HCT116 (cell line): ENCODE measurements around the gene CSH2. TPM values are rescaled to one million over a fixed set of nuclear protein-coding genes. Genes with fewer than 3 reads are reported as not detected.

ENCODE experiments used
- ATAC-seq: fragments of 200-7000 bp; cut with Tn5 transposase; 2 replicates; pipeline ENCODE4 v1.9.1; 2020; ENCODE audit warnings: mild to moderate bottlenecking, moderate library complexity
- BruUV-seq: library from RNA; stranded (reverse); fragments of 400-500 nt; replicated peaks from 2 replicates; lab custom pipeline; 2021; lab: Mats Ljungman, UMichigan
- CTCF ChIA-PET: fragments of 300-600 bp; sonication (Branson Sonifier 250); formaldehyde crosslinking; loops from one replicate; lab custom pipeline; 2021; ENCODE audit warnings: antibody characterized with exemption; lab: Charles Lee
- POLR2A ChIA-PET: fragments of 300-600, 350-600 bp; sonication (Branson Sonifier 250); formaldehyde crosslinking; loops from one replicate; lab custom pipeline; 2021; ENCODE audit warnings: antibody characterized with exemption; lab: Charles Lee
- RAD21 ChIA-PET, 2 experiments: fragments of 300-600 bp; sonication (Branson Sonifier 250); formaldehyde crosslinking; loops; one replicate each; lab custom pipeline; 2023; ENCODE audit warnings: low total read pairs in 2 of 2; ENCODE audit not compliant: uncharacterized antibody in 2 of 2, unreplicated experiment in 2 of 2, low non-redundant PET in 1 of 2; lab: Charles Lee
- DNase-seq: peaks from one replicate; pipeline ENCODE4 v3.0.0-alpha.2; 2010; ENCODE audit warnings: low read depth, low spot score
- H2AFZ ChIP-seq: fragments of 200-600 bp; shearing (Covaris generic), sonication (generic); 2 replicates; pipeline ENCODE4 v1.6.1; 2017; ENCODE audit warnings: low read depth, mixed run types, mixed read lengths, antibody characterized with exemption, low read length; ENCODE audit not compliant: poor library complexity, severe bottlenecking
- H3K27ac ChIP-seq: 2 replicates; pipeline ENCODE4 v1.5.1; 2012; ENCODE audit warnings: low read depth, low read length
- H3K27me3 ChIP-seq: fragments of 200-600 bp; sonication (generic); 2 replicates; pipeline ENCODE4 v1.6.1; 2016; ENCODE audit warnings: mixed run types, low read length, mixed read lengths; ENCODE audit not compliant: insufficient read depth
- H3K36me3 ChIP-seq, 2 experiments: fragments of 200-500 bp in 1 of 2; fragments of 200-600 bp in 1 of 2; sonication (Bioruptor generic) in 1 of 2; sonication (generic) in 1 of 2; 2 replicates each; pipeline versions ENCODE4 v1.5.1 to v1.6.1; 2014 to 2016; ENCODE audit warnings: low read length in 2 of 2, inconsistent platforms in 1 of 2, mixed read lengths in 1 of 2, mixed run types in 1 of 2; ENCODE audit not compliant: insufficient read depth in 2 of 2, control insufficient read depth in 1 of 2
- H3K4me1 ChIP-seq, 2 experiments: fragments of 200-600 bp in 1 of 2; sonication (generic) in 1 of 2; 2 replicates each; pipeline versions ENCODE4 v1.5.1 to v1.6.1; 2012 to 2017; ENCODE audit warnings: low read length in 2 of 2, inconsistent platforms in 1 of 2, mild to moderate bottlenecking in 1 of 2, mixed read lengths in 1 of 2, mixed run types in 1 of 2, moderate library complexity in 1 of 2; ENCODE audit not compliant: insufficient read depth in 2 of 2, control insufficient read depth in 1 of 2
- H3K4me2 ChIP-seq: fragments of 200-600 bp; sonication (generic); 2 replicates; pipeline ENCODE4 v1.6.1; 2017; ENCODE audit warnings: mixed run types, low read length, mixed read lengths
- H3K4me3 ChIP-seq, 2 experiments: fragments of 200-600 bp in 1 of 2; sonication (generic) in 1 of 2; replicated peaks in 1 of 2; 2 replicates each; pipeline ENCODE4 v1.5.1; 2011 to 2016; ENCODE audit warnings: low read length in 2 of 2, control low read depth in 1 of 2, low read depth in 1 of 2, mild to moderate bottlenecking in 1 of 2, mixed read lengths in 1 of 2, mixed run types in 1 of 2
- H3K79me2 ChIP-seq: fragments of 200-600 bp; sonication (generic); 2 replicates; pipeline ENCODE4 v1.6.1; 2017; ENCODE audit warnings: mild to moderate bottlenecking, mixed run types, low read length, moderate library complexity, mixed read lengths; ENCODE audit not compliant: insufficient read depth
- H3K9ac ChIP-seq: fragments of 200-600 bp; sonication (generic); 2 replicates; pipeline ENCODE4 v1.6.1; 2016; ENCODE audit warnings: low read length, mixed read lengths
- H3K9me2 ChIP-seq: fragments of 200-600 bp; sonication (generic), shearing (Covaris generic); 2 replicates; pipeline ENCODE4 v1.6.1; 2017; ENCODE audit warnings: mixed run types, mild to moderate bottlenecking, moderate library complexity; ENCODE audit not compliant: insufficient read depth
- H3K9me3 ChIP-seq, 2 experiments: fragments of 200-500 bp in 1 of 2; fragments of 200-600 bp in 1 of 2; sonication (Bioruptor generic) in 1 of 2; sonication (generic) in 1 of 2; 2 replicates each; pipeline ENCODE4 v1.6.1; 2014 to 2017; ENCODE audit warnings: low read length in 2 of 2, mixed read lengths in 2 of 2, inconsistent platforms in 1 of 2, low read depth in 1 of 2, mild to moderate bottlenecking in 1 of 2, mixed run types in 1 of 2, moderate library complexity in 1 of 2; ENCODE audit not compliant: control insufficient read depth in 1 of 2, insufficient read depth in 1 of 2
- H4K20me1 ChIP-seq: fragments of 200-600 bp; sonication (generic), shearing (Covaris generic); 2 replicates; pipeline ENCODE4 v1.6.1; 2017; ENCODE audit warnings: mixed run types, mild to moderate bottlenecking, moderate library complexity; ENCODE audit not compliant: insufficient read depth
- CEBPB ChIP-seq: IDR thresholded peaks from 2 replicates; pipeline ENCODE4 v1.6.1; 2012; ENCODE audit warnings: low read depth
- EGR1 ChIP-seq: IDR thresholded peaks from 2 replicates; pipeline ENCODE4 v1.6.1; 2012; ENCODE audit warnings: low read depth
- ELF1 ChIP-seq: IDR thresholded peaks from 2 replicates; pipeline ENCODE4 v1.6.1; 2012; ENCODE audit warnings: low read depth, borderline replicate concordance
- EZH2phosphoT487 ChIP-seq: fragments of 200-600 bp; IDR thresholded peaks from 2 replicates; pipeline ENCODE4 v1.6.1; 2018; ENCODE audit warnings: antibody characterized with exemption, borderline replicate concordance
- FOSL1 ChIP-seq: IDR thresholded peaks from 2 replicates; pipeline ENCODE4 v1.6.1; 2012; ENCODE audit warnings: low read depth
- JUND ChIP-seq: IDR thresholded peaks from 2 replicates; pipeline ENCODE4 v1.6.1; 2012
- RAD21 ChIP-seq: IDR thresholded peaks from 2 replicates; pipeline ENCODE4 v1.6.1; 2012; ENCODE audit warnings: low read depth, mild to moderate bottlenecking
- SIN3A ChIP-seq: IDR thresholded peaks from 2 replicates; pipeline ENCODE4 v1.6.1; 2012; ENCODE audit warnings: low read depth
- SP1 ChIP-seq: IDR thresholded peaks from 2 replicates; pipeline ENCODE4 v1.6.1; 2012; ENCODE audit warnings: low read depth
- SRF ChIP-seq: IDR thresholded peaks from 2 replicates; pipeline ENCODE4 v1.6.1; 2012; ENCODE audit warnings: low read depth
- TCF7L2 ChIP-seq: IDR thresholded peaks from 2 replicates; pipeline ENCODE4 v1.7.0; 2011; ENCODE audit warnings: borderline replicate concordance, inconsistent platforms; ENCODE audit not compliant: insufficient read depth, insufficient read length; ENCODE audit errors: extremely low read depth
- YY1 ChIP-seq: IDR thresholded peaks from 2 replicates; pipeline ENCODE4 v1.6.1; 2011; ENCODE audit warnings: low read length, low read depth, moderate library complexity, mild to moderate bottlenecking; ENCODE audit not compliant: insufficient replicate concordance; ENCODE audit errors: extremely low read depth
- ZFX ChIP-seq: fragments of 450-650 bp; IDR thresholded peaks from 2 replicates; pipeline ENCODE4 v1.6.1; 2017
- intact Hi-C: fragments of 100-400 bp; cut with micrococcal nuclease; formaldehyde crosslinking; loops from 2 replicates; pipeline ENCODE4 v1.10.0; 2022
- total RNA-seq: library from RNA; stranded (reverse); gene quantifications from one replicate; pipeline ENCODE4 v1.2.1, GENCODE V29; 2021; ENCODE audit not compliant: unreplicated experiment
- TF ChIP-seq, protein P1 (sequence below): IDR thresholded peaks from 2 replicates; pipeline ENCODE4 v1.6.1; 2012
- TF ChIP-seq, protein P2 (sequence below): IDR thresholded peaks from 2 replicates; pipeline ENCODE4 v1.6.1; 2012; ENCODE audit warnings: low read depth
- TF ChIP-seq, protein P3 (sequence below): IDR thresholded peaks from 2 replicates; pipeline ENCODE4 v1.6.1; 2011; ENCODE audit warnings: mild to moderate bottlenecking, low read length, moderate library complexity; ENCODE audit not compliant: insufficient replicate concordance; ENCODE audit errors: extremely low read depth

Gene CSH2
- total RNA-seq, 1 experiment from 2014 or later: not detected

DNA sequence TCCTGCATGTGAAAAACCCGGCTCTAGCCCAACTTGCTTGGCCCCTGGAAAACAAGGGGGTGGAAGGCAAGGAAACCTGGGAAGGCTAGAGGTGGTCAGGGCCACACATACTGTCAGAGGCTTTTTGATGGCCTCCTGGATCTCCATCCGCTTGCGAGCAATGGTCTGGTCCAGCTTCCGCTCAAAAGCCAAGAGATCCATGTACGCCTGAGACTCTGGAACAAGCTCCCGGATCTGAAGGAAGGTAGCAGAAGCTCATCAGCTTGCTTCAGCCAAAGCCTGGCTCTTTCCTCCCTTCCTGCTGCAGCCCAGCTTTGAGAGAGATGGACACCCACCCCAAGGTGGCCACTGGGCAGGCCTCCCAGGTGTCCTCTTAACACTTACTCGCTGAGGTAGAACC is 36.7 kb downstream of the CSH2 start:
- no peak for TF ChIP-seq TCF7L2
- TF ChIP-seq SIN3A: no peak
- TF ChIP-seq EGR1: no peak
- TF ChIP-seq CEBPB: no peak
- TF ChIP-seq, protein P1, sequence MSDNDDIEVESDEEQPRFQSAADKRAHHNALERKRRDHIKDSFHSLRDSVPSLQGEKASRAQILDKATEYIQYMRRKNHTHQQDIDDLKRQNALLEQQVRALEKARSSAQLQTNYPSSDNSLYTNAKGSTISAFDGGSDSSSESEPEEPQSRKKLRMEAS: no peak
- TF ChIP-seq, protein P2, sequence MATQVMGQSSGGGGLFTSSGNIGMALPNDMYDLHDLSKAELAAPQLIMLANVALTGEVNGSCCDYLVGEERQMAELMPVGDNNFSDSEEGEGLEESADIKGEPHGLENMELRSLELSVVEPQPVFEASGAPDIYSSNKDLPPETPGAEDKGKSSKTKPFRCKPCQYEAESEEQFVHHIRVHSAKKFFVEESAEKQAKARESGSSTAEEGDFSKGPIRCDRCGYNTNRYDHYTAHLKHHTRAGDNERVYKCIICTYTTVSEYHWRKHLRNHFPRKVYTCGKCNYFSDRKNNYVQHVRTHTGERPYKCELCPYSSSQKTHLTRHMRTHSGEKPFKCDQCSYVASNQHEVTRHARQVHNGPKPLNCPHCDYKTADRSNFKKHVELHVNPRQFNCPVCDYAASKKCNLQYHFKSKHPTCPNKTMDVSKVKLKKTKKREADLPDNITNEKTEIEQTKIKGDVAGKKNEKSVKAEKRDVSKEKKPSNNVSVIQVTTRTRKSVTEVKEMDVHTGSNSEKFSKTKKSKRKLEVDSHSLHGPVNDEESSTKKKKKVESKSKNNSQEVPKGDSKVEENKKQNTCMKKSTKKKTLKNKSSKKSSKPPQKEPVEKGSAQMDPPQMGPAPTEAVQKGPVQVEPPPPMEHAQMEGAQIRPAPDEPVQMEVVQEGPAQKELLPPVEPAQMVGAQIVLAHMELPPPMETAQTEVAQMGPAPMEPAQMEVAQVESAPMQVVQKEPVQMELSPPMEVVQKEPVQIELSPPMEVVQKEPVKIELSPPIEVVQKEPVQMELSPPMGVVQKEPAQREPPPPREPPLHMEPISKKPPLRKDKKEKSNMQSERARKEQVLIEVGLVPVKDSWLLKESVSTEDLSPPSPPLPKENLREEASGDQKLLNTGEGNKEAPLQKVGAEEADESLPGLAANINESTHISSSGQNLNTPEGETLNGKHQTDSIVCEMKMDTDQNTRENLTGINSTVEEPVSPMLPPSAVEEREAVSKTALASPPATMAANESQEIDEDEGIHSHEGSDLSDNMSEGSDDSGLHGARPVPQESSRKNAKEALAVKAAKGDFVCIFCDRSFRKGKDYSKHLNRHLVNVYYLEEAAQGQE: no peak
- no peak for TF ChIP-seq JUND
- no peak for TF ChIP-seq ELF1
- no peak for TF ChIP-seq EZH2phosphoT487
- TF ChIP-seq ZFX: no peak
- TF ChIP-seq SP1: no peak
- TF ChIP-seq, protein P3, sequence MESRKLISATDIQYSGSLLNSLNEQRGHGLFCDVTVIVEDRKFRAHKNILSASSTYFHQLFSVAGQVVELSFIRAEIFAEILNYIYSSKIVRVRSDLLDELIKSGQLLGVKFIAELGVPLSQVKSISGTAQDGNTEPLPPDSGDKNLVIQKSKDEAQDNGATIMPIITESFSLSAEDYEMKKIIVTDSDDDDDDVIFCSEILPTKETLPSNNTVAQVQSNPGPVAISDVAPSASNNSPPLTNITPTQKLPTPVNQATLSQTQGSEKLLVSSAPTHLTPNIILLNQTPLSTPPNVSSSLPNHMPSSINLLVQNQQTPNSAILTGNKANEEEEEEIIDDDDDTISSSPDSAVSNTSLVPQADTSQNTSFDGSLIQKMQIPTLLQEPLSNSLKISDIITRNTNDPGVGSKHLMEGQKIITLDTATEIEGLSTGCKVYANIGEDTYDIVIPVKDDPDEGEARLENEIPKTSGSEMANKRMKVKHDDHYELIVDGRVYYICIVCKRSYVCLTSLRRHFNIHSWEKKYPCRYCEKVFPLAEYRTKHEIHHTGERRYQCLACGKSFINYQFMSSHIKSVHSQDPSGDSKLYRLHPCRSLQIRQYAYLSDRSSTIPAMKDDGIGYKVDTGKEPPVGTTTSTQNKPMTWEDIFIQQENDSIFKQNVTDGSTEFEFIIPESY: no peak
- no peak for TF ChIP-seq RAD21
- TF ChIP-seq SRF: no peak
- no peak for TF ChIP-seq FOSL1
- no peak for TF ChIP-seq YY1
- intact Hi-C loops: no loop called here
- no peaks in the 10 kb centered on the region for H3K9me3 ChIP-seq
- no peak overlapping the region for H2AFZ ChIP-seq
- no peak for ATAC-seq
- DNase-seq: no peak
- peaks cover 33 to 45% of the 10 kb centered on the region in 2 experiments for H3K4me1 ChIP-seq
- peaks cover 66% of the 10 kb centered on the region for H3K79me2 ChIP-seq
- H3K4me2 ChIP-seq: no peak overlapping the region
- BruUV-seq: no TSS peak
- no peak overlapping the region for H3K4me3 ChIP-seq
- ChIA-PET POLR2A (no interaction called here), RAD21 (no interaction called here), CTCF (no interaction called here)
- peaks cover 34 to 55% of the 10 kb centered on the region in 2 experiments for H3K36me3 ChIP-seq
- H3K27me3 ChIP-seq: no peaks in the 10 kb centered on the region
- H3K9me2 ChIP-seq: no peaks in the 10 kb centered on the region
- no peak overlapping the region for H3K9ac ChIP-seq
- H4K20me1 ChIP-seq: no peaks in the 10 kb centered on the region
- H3K27ac ChIP-seq: no peak overlapping the region
